NCI-H2196 treated with DMSO at 0.1 percent for 48 hours (cell line): Measurements from ENCODE around the gene LCP2.

Experiments used
- DNase-seq: peaks from one replicate; lab custom pipeline; 2025; ENCODE audit not compliant: unreplicated experiment; lab: John Stamatoyannopoulos, UW

Gene LCP2

DNA sequence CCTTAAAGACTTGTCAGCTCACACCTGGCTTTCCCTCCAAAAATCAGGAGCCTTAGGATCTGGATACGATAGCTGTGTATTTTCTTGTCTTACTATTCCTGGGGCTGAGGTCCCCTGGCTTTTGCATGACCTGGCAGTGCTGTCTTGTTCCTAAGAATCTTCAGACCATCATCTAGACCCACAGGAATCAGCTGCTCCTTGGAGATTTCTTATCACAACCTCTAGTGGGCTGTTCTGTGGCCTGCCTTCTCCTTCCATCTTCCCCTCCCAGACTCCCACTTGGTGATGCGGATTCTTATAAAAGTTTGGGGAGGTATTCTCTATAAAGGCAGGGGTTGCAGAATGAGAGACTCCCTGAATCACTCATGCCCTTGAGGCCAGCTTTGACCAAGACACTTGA is 21.4 kb downstream of the LCP2 start:
- no peak for DNase-seq

DNA sequence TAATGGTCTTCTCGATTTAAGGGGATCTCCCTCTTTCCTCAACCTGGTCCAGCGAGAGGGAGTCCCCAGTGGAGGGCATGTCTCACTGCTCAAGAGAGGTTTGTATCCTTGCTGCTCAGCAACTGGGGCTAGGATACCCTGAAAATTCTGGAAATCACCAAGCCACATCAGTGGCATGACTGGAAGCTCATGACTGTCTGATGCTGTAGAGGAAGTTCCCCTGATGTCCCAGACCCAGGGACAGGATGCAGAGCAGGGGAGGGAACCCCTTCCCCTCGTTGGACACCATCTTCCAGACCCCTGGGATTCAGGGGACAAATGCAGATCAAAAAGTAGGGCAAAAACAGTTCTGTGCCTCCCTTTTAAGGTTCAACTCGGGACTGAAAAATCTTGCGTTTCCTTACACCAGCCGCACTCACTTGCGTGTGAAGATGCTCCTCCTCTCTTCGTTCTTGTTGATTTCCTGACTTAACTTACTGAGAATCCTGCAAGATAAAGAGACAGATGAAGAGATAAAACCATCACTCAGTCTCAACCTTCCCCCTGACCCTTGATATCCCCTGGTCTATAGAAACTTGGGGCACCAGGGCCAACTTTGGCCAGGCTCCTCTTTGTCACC is 22.1 kb downstream of the LCP2 start:
- DNase-seq: no peak

GRCh38 chr5:170273968-170274710 is 23.4 kb downstream of the LCP2 start:
- DNase-seq: no peak

- no peak for DNase-seq
Measured at GRCh38 chr5:170270293-170271069, 27.1 kb downstream of the LCP2 start.

DNA sequence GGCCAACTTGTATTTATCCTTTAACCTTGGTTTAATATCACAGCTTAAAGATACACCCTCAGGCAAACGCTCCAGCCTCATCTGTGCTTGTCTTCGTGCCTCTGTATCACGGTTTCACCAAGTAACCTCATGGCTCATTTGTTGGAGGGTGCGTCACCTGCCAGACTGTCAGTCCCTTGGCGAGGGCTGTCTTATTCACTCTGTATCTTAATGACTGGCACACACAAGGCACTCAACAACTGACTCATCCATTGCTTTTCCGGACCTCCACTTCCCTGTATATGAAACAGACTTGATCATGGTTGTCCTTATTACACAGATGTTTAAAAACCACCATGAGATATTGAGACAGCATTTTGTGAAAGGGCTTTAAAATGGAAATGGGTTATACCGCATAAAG is 28.0 kb downstream of the LCP2 start:
- DNase-seq: no peak

DNA sequence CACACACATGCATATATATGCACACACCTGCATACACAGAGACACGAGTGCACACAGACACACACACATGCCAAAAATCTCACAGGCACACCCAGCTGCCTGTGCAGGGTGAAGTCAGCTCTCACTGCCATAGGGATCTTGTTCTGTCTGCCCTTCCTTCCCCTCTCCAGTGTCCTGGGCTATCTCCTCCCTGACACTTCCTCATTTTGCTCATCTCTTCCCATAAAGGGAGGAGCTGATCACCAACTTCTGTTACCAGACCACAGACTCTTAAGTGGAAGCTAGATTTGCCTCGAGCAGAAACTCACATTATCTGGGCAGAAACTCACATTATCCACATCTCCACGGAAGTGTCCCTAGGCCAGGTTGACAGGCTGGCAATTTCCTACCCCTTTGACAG is 28.7 kb downstream of the LCP2 start:
- no peak for DNase-seq

GRCh38 chr5:170268153-170268689 is 29.4 kb downstream of the LCP2 start:
- DNase-seq: no peak

GRCh38 chr5:170267431-170268152 is 30.0 kb downstream of the LCP2 start:
- DNase-seq: peak; percentile 5

DNA sequence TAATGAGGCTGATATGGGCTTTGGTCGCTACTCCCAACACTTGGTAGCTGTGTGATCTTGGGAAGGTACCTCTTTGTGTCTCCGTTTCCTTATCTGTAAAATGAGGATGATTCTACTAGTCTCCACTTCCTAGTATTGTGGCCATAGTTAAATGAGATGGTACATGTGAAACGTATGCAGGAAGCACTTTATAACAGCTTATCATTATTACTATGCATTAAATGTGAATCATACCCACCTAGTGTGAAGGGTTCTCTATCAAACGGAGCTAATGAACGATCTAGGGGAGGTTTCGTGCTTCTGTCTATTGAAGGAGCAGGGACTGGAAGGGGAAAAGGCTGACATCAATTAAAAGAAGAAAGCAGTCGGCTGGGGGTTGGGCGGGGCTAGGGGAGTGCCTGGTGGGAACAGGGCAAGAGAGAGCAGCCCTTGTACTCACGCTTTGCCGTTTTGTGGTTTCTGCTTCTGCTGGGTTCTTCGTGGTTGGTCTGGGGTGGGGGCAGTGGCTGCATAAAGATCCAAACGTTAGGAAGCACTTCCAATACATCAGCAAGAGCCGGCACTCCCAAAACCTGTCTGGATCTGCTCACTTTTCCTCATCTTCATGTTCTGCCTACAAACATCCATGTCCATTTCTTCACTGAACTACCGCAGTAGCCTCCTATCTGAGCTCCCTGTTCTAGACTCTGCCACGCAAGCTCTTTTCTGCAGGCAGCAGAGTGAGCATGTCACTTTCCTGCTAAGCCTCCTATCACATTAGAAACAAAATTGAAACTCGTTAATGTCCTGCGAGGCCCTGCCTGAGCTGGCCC is 30.8 kb downstream of the LCP2 start:
- DNase-seq: no peak

GRCh38 chr5:170265522-170265921 is 32.1 kb downstream of the LCP2 start:
- DNase-seq: no peak

- DNase-seq: no peak
Measured at GRCh38 chr5:170263906-170264305, 33.7 kb downstream of the LCP2 start.

- no peak for DNase-seq
Measured at GRCh38 chr5:170262061-170263045, 35.2 kb downstream of the LCP2 start.

DNA sequence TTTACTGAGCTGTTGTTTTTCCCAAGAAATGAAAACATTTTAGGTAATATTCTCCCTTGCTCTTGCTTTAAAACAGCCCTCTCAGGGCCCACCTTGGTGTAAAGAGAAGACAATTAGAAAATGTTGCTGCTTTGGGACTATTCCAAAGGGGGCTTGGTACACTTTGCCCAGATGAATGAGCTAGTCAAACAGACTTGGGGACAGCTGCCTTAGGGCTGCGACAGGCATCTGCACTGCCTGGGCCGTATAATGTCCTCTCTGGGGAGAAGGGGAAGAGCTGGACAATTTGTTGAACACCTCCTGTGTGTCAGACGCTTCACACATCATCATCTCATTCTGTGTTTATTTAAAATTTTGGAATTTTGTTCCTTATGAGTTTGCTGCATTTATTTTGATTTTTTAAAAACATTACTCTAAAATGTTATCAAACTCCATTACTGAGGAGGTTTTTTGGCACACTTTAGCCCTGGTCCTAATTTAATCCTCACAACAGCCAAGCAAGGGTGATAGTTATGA is 36.0 kb downstream of the LCP2 start:
- DNase-seq: no peak

DNA sequence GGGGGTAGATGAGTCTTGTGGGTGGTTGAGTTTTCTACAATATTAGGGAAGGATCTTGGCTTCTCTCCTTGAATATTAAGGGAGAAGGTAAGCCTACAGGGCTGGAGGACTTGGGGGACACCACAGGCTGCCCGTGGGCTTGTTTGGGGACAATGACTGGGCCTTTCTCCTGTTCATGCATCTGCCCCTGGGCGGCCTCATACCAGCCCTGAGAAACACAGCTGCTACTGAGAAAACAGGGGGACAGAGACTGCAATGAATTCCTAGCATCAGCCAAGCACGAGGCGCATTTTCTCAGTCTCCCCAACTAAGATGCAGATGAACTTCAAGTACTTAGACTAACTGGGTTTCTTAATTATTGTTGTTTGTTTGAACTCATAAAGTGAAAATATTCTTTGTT is 40.2 kb downstream of the LCP2 start:
- no peak for DNase-seq

- no peak for DNase-seq
Measured at GRCh38 chr5:170256571-170256970, 41.0 kb downstream of the LCP2 start.

DNA sequence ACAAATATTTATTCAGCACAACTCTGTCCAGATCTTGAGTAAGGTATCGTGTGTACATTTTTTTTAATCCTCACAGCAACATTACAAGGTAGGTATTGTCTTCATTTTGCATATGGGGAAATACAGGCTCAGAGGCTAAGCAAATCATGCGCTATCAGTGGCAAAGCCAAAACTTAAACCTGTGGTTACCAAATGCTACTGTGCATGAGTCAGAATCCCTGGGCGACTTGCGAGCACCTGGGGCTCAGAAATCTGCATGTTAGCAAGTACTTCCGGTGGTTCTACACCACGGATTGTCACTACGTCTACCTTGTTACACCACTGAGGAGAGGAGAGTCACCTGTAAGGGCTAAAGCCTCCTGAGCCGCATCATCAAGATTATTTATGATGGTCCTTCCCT is 43.5 kb downstream of the LCP2 start:
- no peak for DNase-seq

DNA sequence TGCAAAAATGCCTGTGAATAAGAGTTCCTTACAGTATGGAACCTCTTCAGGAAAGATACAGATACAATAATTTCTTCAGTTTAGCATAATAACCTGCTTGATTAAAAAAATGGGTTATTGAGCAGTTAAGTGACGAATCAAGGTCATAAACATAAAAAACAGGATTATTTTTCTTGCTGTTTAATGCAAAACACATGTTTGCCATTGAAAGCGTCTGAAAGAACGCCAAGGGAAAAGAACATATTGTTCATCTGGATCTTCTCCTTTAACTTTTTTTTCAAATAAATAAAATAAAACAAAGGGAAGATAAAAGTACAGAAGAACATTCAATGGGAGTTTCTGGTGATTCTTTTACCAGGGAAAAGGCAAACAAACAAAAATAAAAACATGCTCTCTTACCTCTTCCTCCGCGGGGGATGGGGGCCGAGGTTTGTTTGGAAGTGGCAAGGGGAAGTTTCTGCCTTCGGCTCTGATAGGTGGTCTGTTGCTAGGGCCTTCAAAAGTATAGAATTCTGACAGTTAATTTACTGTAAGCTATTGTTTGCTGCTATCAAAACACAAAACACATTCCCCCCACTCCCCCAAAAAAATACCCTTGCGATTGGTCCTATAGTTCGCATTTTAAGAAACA is 44.7 kb downstream of the LCP2 start:
- no peak for DNase-seq

DNA sequence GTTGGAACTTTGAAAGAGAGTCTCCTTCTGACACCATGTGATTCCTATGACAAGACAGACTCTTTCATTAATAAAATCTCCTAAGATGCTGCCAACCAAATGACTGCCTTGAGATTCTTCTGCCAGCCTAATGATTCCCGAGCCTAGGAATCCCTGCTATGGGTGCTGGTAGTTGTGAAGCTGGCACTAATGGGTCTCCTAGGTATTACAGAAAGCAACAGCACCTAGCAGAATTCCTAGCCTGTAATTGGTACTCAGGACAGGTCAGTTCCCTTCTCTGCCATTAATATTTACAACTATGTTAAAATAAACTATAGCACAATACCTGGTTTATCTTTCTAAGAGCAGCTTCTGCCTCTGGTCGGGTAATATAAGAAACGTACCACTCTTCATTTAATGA is 45.5 kb downstream of the LCP2 start:
- no peak for DNase-seq

GRCh38 chr5:170251462-170251861 is 46.1 kb downstream of the LCP2 start:
- no peak for DNase-seq
